HuH-7.5 (cell line): Measurements from ENCODE around the gene AGBL1.
"Not testable (repeated sequence)": the region's sequence is repeated elsewhere in the genome, so short reads cannot be mapped to it uniquely, and the experiment has no call there.

ENCODE experiments used
- DNase-seq: peaks from one replicate; pipeline ENCODE4 v3.0.0; 2011; ENCODE audit warnings: low spot score

AGBL1 gene

GRCh38 chr15:86526938-86527690, 447.4 kb downstream of the AGBL1 start:
- no peak for DNase-seq

DNA sequence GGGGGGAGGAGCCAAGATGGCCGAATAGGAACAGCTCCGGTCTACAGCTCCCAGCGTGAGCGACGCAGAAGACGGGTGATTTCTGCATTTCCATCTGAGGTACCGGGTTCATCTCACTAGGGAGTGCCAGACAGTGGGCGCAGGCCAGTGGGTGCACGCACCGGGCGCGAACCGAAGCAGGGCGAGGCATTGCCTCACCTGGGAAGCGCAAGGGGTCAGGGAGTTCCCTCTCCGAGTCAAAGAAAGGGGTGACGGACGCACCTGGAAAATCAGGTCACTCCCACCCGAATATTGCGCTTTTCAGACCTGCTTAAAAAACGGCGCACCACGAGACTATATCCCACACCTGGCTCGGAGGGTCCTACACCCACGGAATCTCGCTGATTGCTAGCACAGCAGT, 448.4 kb downstream of the AGBL1 start:
- not testable (repeated sequence) for DNase-seq

GRCh38 chr15:86538141-86538540, 458.5 kb downstream of the AGBL1 start:
- no peak for DNase-seq

GRCh38 chr15:86540840-86541467, 461.3 kb downstream of the AGBL1 start:
- DNase-seq: no peak

GRCh38 chr15:86541540-86541939, 461.9 kb downstream of the AGBL1 start:
- DNase-seq: no peak

- DNase-seq: no peak
These were observed 470.4 kb downstream of the AGBL1 start for GRCh38 chr15:86550075-86550474.

DNA sequence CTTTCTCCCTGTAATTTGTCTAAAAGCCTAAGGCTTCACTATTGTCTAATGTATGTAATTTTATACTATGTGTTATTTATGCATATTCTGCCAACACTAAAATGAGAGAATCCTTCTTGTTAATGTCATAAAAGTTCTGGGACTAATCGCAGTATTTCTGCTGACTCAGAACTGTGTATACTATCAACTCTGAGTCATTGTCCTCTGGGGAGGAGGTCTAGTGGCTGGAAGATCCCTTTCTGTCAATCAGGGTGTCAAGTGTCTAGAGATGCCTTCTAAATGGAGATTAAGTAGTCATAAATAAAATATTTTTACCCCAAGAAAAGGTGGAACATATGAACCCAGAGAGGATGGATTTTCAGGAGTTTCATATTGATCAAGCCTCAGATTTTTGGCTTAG, 473.4 kb downstream of the AGBL1 start:
- DNase-seq: no peak

GRCh38 chr15:86555098-86555497, 475.4 kb downstream of the AGBL1 start:
- no peak for DNase-seq

DNA sequence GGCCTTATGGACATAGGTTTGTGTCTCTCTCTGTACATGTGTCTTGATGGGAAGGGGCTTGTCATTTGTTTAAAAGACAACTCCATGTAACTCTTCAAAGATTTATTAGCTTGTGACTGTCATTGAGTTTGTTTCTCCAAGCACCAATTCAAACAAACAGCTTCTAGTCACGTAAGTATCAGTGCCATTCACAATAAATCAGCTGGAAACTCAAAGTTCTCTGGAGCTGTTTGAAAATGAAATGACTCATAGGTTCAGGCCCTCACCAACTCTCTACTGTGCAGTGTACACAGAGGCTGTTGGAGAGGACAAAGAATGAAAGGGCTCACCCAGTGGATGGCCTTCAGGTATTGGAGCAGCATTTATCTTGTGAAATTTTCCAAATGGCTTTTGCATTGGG, 476.3 kb downstream of the AGBL1 start:
- DNase-seq: no peak

GRCh38 chr15:86556396-86557017, 476.8 kb downstream of the AGBL1 start:
- DNase-seq: no peak

DNA sequence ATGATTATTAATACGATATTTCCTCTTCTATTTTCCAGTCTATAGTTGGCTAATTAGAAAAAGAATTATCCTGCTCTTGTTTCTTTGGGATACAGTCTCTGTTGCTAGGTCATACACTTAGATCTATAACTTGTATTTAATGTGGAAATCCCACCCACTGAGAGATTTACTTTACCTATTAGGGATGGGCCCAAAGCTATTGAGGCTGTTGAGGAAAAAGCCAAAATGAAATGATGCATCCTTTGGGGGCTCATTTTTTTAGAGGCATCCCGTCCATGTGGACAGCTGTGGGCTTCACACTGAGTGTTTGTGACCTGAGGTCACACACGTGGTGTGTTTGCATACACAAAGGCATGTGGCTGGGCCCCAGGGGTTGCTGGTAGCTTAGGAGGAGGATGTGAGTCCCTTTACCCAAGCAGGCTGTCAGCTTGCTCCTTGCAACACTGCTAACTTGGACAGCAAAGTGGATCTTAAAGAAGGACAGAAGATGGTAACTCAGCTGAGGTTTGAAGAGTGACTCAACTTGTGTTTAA, 477.4 kb downstream of the AGBL1 start:
- DNase-seq: no peak

- DNase-seq: no peak
These were observed 478.6 kb downstream of the AGBL1 start for GRCh38 chr15:86558252-86558651.

DNA sequence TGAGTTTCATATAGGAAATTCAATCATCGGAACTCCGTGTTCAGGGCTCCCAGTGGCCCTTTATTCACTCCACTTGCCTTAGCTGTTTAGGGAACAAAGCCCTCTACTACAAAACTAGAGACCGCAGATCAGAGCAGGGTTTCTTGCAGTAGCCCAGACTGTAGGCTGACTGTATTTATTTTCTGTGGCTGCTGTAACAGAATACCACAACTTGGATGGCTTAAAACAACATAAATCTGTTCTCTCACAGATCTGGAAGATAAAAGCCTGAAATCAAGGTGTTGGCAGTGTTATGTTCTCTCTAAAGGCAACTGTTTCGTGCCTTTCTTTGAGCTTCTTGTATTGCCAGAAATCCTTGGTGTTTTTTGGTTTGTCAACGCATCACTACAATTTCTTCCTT, 479.0 kb downstream of the AGBL1 start:
- no peak for DNase-seq

DNA sequence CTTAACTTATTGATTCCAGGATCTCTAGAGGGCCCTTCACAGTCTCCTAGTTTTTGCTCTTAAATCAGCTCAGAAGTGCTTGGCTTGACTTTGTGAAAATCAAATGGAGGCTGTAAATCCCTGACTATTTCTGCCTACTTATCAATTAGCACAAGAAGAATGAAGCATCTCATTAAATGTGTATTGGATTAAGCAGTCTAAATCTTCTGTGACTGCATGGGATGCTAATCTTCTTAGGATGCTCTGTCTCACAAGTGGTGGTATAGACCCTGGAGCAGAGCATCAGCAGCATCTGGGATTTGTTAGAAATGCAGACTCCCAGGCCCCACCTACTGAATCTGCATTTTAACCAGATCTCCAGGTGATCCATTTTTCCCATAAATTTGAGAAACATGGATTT, 488.7 kb downstream of the AGBL1 start:
- no peak for DNase-seq

DNA sequence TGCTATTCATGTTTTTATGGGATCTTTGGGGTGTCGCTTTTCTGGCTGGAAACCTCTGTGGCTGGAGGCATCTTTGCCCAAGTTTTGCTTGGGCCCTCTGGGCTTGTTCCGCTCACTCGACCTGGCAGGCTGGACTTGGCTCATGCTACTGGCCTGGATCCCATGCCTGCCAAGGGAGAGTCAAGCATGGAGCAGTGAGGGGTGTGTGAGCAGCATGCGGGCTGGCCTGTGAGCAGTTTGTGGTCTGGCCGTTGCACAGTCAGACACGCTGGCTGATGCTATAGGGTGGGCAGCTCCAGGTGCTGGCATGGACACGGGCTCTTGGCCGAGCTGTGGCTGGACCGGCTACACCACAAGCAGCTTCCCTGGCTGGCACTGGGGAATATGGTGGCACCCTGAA, 491.1 kb downstream of the AGBL1 start:
- DNase-seq: no peak

DNA sequence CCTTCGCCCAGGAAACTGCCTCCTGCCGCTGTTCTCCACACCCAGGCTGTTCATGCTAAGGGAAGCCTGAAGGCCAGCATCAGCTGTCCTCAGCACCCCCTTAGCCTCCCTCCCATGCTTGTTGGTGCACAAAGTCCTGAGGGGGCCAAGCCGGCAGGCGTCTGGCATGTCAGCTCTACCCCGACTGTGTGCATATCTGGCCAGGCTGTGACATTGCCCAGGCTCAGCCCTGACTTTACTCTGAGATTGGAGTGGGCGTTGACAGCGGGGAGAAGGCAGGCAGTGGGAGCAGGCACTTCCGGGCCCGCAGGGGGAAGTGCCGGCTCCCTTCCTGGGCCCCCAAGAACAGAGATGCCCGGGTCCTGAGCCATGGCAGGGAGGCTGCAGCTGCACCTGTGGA, 492.2 kb downstream of the AGBL1 start:
- no peak for DNase-seq

GRCh38 chr15:86572368-86572841, 492.7 kb downstream of the AGBL1 start:
- DNase-seq: no peak

- no peak for DNase-seq
These were observed 493.8 kb downstream of the AGBL1 start for GRCh38 chr15:86573476-86573875.

- no peak for DNase-seq
These were observed 508.7 kb downstream of the AGBL1 start for GRCh38 chr15:86588413-86588812.

DNA sequence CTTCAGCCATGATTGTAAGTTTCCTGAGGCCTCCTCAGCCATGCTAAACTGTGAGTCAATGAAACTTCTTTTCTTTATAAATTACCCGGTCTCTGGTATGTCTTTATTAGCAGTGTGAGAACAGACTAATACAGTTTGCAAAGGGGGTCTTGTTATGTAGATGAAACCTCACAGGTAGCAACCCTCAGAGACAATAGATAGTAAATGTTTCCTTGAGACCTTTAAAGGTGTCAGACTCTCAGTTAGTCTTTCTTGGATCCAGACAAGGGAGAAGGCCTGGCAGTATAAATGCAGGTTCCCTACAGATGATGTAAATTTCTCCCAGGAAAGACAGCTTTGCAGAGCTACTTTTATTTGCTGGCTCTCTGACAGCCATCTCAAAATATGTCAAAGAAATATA, 510.8 kb downstream of the AGBL1 start:
- DNase-seq: no peak

- DNase-seq: no peak
These were observed 511.5 kb downstream of the AGBL1 start for GRCh38 chr15:86591158-86591557.

DNA sequence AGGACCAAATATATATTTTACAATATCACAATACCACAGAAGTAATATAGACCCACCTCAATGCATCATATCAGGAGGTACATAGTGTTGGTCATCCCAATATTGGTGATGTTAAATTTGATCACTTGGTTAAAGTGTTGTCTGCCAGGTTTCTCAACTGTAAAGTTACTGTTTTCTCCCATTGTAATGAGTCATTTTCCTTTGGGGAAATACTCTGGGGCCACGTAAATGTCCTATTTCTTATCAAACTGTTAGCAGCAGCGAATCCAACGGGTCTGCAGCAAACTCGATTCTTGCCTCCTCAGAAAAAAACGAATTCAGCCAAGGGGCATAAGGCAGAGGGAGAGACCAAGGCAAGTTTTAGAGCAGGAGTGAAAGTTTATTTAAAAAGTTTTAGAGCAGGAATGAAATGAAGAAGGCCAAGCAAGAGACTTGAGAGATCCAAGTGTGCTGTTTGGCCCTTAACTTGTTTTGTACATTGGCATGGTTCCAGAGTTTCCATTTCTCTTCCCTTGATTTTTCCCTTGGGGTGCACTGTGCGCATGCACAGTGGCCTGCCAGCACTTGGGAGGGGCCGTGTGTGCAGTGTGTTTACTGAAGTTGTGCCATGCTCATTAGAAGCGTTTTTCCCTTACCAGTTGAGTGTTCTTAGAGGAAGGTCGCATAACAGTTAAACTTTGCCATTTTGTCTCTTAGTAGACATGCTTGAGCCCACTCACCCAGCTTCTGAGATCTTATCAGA, 512.5 kb downstream of the AGBL1 start:
- no peak for DNase-seq
